ENCODE data around the gene TGFBR3L.

DNA sequence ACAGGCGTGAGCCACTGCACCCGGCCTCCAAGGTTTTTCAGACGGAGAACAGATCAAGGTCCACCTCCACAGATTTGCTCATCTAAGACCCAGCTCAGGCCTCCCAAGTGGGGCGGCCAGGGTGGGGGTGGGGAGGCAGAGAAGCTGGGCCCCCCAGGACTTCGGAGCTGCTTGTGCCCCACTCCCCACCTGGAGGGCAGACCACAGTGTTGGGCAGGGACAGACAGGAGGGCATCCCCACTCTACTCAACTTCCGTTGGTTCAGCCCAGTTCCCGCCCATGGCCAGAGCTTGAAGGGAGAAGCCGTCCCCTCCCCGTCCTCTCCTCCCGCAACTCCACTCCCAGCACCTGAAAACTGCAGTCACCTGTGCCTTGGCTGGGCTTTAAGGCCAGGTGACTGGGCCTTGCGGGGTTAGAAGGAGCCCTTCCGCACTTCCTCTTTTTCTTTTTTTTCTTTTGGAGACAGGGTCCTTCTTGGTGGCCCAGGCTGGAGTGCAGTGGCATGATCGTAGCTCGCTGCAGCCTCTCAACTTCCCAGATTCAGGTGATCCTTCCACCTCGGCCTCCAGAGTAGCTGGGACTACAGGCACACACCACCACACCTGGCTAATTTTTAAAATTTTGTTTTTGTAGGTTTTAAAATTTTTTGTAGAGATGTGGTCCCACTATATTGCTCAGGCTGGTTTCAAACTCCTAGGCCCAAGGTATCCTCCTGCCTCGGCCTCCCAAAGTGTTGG is 27.1 kb upstream of the TGFBR3L start:
- TF ChIP-seq EZH2 (IDR thresholded peaks at IDR 0.05; ENCODE audit: low read depth, unreplicated experiment) = no peak
- no peak for TF ChIP-seq POLR2AphosphoS5 (IDR thresholded peaks at IDR 0.05; ENCODE audit: low read depth)
- TF ChIP-seq, protein P1, sequence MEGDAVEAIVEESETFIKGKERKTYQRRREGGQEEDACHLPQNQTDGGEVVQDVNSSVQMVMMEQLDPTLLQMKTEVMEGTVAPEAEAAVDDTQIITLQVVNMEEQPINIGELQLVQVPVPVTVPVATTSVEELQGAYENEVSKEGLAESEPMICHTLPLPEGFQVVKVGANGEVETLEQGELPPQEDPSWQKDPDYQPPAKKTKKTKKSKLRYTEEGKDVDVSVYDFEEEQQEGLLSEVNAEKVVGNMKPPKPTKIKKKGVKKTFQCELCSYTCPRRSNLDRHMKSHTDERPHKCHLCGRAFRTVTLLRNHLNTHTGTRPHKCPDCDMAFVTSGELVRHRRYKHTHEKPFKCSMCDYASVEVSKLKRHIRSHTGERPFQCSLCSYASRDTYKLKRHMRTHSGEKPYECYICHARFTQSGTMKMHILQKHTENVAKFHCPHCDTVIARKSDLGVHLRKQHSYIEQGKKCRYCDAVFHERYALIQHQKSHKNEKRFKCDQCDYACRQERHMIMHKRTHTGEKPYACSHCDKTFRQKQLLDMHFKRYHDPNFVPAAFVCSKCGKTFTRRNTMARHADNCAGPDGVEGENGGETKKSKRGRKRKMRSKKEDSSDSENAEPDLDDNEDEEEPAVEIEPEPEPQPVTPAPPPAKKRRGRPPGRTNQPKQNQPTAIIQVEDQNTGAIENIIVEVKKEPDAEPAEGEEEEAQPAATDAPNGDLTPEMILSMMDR (conservative IDR thresholded peaks at IDR 0.05; ENCODE audit: low read depth in 2 of 2) = no peak
- no peak for TF ChIP-seq EZH2phosphoT487 (IDR thresholded peaks at IDR 0.05; ENCODE audit: unreplicated experiment)
- no peak for TF ChIP-seq CREB1 (CRISPR knock-in tag; IDR thresholded peaks at IDR 0.05; ENCODE audit: low read depth)
- TF ChIP-seq JUNB (IDR thresholded peaks at IDR 0.05; ENCODE audit: unreplicated experiment) = no peak

Measured in GM23338 (cell line).